T-helper 1 cell (primary cell): ENCODE measurements around the gene ZBTB14.

Experiments
- DNase-seq, 5 donors: peaks; one replicate each; pipeline ENCODE4 v3.0.0-alpha.2; 2012 to 2020

The ZBTB14 gene

GRCh38 chr18:5288517-5288935, 7.0 kb downstream of the ZBTB14 start:
- no peak for DNase-seq

GRCh38 chr18:5287854-5288253, 7.7 kb downstream of the ZBTB14 start:
- no peak for DNase-seq

- DNase-seq = no peak
Measured at GRCh38 chr18:5286525-5286924, 9.0 kb downstream of the ZBTB14 start.

GRCh38 chr18:5285326-5285725, 10.2 kb downstream of the ZBTB14 start:
- DNase-seq = no peak

- no peak for DNase-seq
Measured at GRCh38 chr18:5284808-5285207, 10.7 kb downstream of the ZBTB14 start.

- no peak for DNase-seq
Measured at GRCh38 chr18:5282770-5283169, 12.8 kb downstream of the ZBTB14 start.

- DNase-seq = no peak
Measured at GRCh38 chr18:5276947-5277346, 18.6 kb downstream of the ZBTB14 start.

- DNase-seq = no peak
Measured at GRCh38 chr18:5275872-5276271, 19.7 kb downstream of the ZBTB14 start.

GRCh38 chr18:5268874-5269273, 26.7 kb downstream of the ZBTB14 start:
- DNase-seq = no peak

GRCh38 chr18:5266721-5267120, 28.8 kb downstream of the ZBTB14 start:
- DNase-seq = no peak

GRCh38 chr18:5253910-5254309, 41.6 kb downstream of the ZBTB14 start:
- DNase-seq = no peak

- no peak for DNase-seq
Measured at GRCh38 chr18:5251117-5251516, 44.4 kb downstream of the ZBTB14 start.

- no peak for DNase-seq
Measured at GRCh38 chr18:5250603-5251002, 44.9 kb downstream of the ZBTB14 start.

GRCh38 chr18:5244941-5245340, 50.6 kb downstream of the ZBTB14 start:
- DNase-seq = no peak

GRCh38 chr18:5239447-5239846, 56.1 kb downstream of the ZBTB14 start:
- DNase-seq = no peak
